H7 (cell line): ENCODE results near the gene DTD1. TPM values are rescaled to one million over a fixed set of nuclear protein-coding genes. Genes with fewer than 3 reads are reported as not detected.
"Not testable (repeated sequence)": the region's sequence is repeated elsewhere in the genome, so short reads cannot be mapped to it uniquely, and the experiment has no call there.

Source experiments
- DNase-seq: peaks from one replicate; pipeline ENCODE4 v3.0.0; 2012
- H3K27me3 ChIP-seq: 2 replicates; pipeline ENCODE4 v1.6.0; 2011; ENCODE audit warnings: mild to moderate bottlenecking, low read length; ENCODE audit not compliant: control insufficient read depth, insufficient read depth
- H3K36me3 ChIP-seq: replicated peaks from 2 replicates; pipeline ENCODE4 v1.5.1; 2011; ENCODE audit warnings: low read length; ENCODE audit not compliant: control insufficient read depth, insufficient read depth
- H3K4me3 ChIP-seq: 2 replicates; pipeline ENCODE4 v1.5.1; 2011; ENCODE audit warnings: low read depth, mild to moderate bottlenecking, control low read depth, low read length, moderate library complexity; ENCODE audit not compliant: insufficient read depth
- total RNA-seq: library from RNA; depleted of rRNA; stranded (reverse); fragments of >200 nt; shearing (Covaris generic); gene quantifications from 2 replicates; pipeline ENCODE4 v1.2.3, GENCODE V29; 2014

DTD1 gene
- total RNA-seq, 1 experiment from 2014 or later: 54.8 TPM

DNA sequence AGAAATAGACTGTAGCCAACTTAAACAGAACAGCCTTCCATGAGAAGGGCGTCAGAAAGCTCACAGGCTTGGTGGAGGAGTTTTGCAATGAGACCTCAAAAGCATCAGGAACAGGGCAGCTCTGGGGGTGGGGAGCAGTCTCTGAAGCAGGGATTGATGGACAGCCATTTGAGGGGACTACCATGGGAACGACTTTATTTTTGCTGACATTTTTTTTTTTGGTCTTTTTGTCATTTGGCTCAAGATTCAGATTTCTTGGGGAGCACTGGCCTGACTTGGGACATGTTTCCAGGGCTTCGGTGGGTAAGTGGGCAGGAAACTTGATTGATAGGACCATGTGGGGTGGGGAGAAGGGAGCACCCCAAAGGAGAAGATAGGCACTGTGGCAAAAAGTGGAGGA is 193.7 kb downstream of the DTD1 start:
- DNase-seq: no peak
- Histone ChIP-seq H3K4me3 (no peak overlapping the region), H3K27me3 (no peaks in the 10 kb centered on the region), H3K36me3 (no peaks in the 10 kb centered on the region)

GRCh38 chr20:18783385-18783959 is 195.6 kb downstream of the DTD1 start:
- Histone ChIP-seq H3K36me3 (no peaks in the 10 kb centered on the region), H3K27me3 (no peaks in the 10 kb centered on the region), H3K4me3 (no peak overlapping the region)
- DNase-seq: no peak

- not testable (repeated sequence) for H3K27me3 ChIP-seq, DNase-seq, H3K4me3 ChIP-seq, H3K36me3 ChIP-seq
Measured at GRCh38 chr20:18787046-18787445, 199.2 kb downstream of the DTD1 start.

DNA sequence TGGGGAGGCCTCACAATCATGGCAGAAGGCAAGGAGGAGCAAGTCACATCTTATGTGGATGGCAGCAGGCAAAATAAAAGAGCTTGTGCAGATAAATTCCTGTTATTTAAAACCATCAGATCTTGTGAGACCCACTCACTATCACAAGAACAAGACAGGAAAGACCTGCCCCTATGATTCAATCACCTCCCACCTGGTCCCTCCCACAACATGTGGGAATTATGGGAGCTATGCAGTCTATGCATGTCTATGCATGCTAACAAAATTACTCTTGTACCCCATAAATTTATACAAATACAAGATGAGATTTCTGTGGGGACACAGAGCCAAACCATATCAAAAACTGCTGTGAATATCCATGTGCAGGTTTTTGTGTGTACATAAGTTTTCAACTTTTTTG is 200.2 kb downstream of the DTD1 start:
- Histone ChIP-seq H3K36me3 (no peaks in the 10 kb centered on the region), H3K4me3 (no peak overlapping the region), H3K27me3 (no peaks in the 10 kb centered on the region)
- DNase-seq: no peak

DNA sequence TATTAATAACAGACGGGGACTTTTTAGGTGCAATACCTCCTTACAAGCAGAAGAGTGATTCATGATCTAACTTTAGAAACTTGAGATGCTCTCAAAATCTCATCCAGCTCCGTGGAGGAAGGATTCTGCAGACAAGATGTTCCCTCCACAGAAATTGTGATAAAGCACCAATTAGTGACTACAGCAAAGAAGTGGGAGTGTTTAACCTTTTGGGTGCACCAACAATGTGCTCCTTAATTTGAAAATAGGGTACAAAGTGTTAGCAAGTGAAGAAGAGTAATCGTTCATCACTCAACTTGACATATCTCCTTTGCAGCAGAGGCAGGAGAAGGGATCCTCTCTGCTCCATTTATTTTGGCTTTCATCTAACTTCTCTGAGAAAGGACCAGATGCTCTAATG is 202.9 kb downstream of the DTD1 start:
- H3K36me3 ChIP-seq: no peaks in the 10 kb centered on the region
- H3K27me3 ChIP-seq: no peaks in the 10 kb centered on the region
- H3K4me3 ChIP-seq: no peak overlapping the region
- DNase-seq: no peak

DNA sequence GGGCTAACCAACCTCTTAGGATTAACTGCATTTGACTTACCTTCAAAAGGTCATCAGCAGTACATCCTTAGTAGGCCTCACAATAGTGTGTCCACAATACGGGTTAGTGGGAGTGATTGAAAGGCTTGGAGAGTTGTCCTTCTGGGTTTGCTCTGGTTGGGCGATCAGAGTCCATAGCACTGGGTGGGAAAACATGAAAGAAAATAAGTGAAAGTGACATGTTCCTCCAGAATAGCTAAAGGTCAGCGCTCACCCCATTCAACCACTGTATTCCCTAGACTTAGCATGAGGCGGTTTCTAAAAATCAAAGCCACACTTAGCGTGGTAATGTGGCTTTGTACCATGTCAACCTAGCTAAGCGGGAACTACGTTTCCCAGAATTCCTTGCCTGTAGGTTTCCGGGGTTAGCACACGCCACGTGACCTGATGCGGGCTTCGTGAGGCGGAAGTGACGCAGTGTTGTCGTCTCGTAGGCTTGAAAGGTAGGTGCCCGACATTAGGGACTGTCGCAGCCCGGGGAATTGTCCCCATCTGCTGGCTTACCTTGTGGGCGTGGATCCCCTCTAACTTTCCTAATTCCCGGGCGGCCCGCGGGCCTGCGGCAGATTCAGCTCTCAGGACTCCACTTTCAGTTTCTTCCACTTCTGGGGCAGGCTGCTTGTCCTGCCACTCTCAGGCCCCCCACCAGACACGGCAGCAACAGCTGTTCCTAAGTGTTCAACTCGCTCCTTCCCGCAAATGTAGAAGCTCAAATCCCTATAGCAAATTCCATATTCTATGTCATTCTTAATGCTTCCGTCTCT is 206.0 kb downstream of the DTD1 start:
- DNase-seq: peak; percentile 78
- Histone ChIP-seq H3K4me3 (peak overlapping the region; percentile 61), H3K36me3 (no peaks in the 10 kb centered on the region), H3K27me3 (no peaks in the 10 kb centered on the region; the same call in 1 of the 2 replicates)

GRCh38 chr20:18794428-18794787 is 206.6 kb downstream of the DTD1 start:
- H3K4me3 ChIP-seq: peak overlapping the region; percentile 61
- no peak for DNase-seq
- no peaks in the 10 kb centered on the region for H3K36me3 ChIP-seq
- H3K27me3 ChIP-seq: no peaks in the 10 kb centered on the region; the same call in 1 of the 2 replicates

DNA sequence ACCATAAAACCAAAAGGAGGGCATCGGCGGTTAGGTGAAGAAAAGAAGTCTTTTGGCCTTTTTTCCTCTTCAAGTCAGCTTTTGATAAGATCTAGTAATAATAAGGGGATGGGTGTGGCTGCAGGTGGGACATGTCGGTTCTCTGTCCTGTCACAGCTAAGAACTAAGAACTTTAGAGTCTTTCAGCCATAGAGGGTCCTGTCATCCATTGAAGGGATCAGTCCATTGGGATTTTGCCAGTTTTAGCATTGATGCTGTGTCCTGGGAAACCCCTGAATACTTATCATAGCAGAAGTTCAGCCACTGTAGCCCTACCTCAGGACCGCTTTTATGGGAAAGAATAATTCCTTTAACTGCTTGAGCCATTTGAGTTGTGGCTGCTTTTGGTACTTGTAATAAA is 207.5 kb downstream of the DTD1 start:
- Histone ChIP-seq H3K36me3 (no peaks in the 10 kb centered on the region), H3K4me3 (no peak overlapping the region), H3K27me3 (no peaks in the 10 kb centered on the region; the same call in 1 of the 2 replicates)
- DNase-seq: no peak

DNA sequence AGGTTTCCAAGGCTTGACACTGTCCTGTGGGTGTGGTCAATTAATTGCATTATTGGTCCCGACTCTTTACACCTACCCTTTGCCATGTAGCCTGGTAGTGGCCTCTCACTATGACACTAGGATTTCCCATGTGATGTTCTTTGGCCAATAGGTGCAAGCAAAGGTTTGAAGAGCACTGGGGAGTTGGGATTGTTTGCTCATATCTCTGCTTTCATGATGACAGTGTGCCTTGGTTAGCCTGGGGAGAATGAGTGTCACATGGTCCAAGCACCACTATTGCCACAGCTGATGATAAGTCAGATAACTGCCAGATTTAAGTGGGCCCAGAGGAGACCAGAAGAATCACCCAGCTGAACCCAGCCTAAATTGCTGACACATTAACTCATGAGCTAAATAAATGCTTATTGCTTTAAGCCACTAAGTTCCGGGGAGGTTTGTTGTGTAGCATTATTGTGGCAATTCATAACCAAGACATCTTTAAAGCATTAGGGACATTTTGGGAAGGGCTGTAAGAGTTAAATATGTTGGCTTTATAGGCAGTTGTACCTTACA is 208.5 kb downstream of the DTD1 start:
- no peak for DNase-seq
- Histone ChIP-seq H3K36me3 (no peaks in the 10 kb centered on the region), H3K27me3 (no peaks in the 10 kb centered on the region; the same call in 1 of the 2 replicates), H3K4me3 (no peak overlapping the region)

DNA sequence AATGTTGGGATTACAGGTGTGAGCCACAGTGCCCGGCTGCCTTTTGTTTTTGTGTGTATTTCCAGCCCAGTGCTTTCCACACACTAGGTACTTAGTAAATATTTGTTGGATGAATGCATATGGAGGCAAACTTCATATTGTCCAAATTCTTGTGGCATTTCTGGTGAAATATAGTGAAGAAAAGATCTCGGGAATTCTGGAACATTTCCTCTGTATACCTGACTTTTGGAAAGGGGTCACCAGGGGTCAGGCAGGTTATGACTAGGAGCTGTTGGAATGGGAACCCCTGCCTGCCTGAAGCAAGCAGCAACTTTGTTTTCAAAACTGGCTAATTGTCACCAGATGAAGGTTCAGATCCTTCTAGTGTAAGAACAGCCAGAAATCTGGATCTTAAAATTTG is 213.7 kb downstream of the DTD1 start:
- no peaks in the 10 kb centered on the region; the same call in 1 of the 2 replicates for H3K27me3 ChIP-seq
- H3K36me3 ChIP-seq: no peaks in the 10 kb centered on the region
- H3K4me3 ChIP-seq: no peak overlapping the region
- no peak for DNase-seq

GRCh38 chr20:18802012-18802634 is 214.3 kb downstream of the DTD1 start:
- Histone ChIP-seq H3K4me3 (no peak overlapping the region), H3K27me3 (no peaks in the 10 kb centered on the region; the same call in 1 of the 2 replicates)

DNA sequence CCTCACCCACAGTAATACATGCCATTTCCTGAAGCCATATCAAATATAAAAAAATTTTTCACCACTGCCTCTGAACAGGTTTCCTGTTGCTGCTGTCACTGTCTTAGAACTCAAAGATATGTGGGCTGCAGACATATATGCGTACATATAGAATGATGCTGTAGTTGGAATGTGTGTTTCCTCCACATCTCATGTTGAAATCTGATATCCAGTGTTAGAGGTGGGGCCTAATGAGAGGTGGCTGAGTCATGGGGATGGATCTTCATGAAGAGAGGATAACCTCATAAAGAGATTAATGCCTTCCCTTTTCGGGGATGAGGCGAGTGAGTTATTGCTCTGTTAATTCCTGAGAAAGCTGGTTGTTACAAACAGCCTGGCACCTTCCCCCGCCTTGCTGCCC is 218.0 kb downstream of the DTD1 start:
- no peak overlapping the region for H3K4me3 ChIP-seq
- no peaks in the 10 kb centered on the region for H3K36me3 ChIP-seq
- no peak for DNase-seq
- no peaks in the 10 kb centered on the region for H3K27me3 ChIP-seq

More at GRCh38 chr20:18802012-18802634, 214.3 kb downstream of the DTD1 start:
- H3K36me3 ChIP-seq: no peaks in the 10 kb centered on the region
- DNase-seq: no peak

DNA sequence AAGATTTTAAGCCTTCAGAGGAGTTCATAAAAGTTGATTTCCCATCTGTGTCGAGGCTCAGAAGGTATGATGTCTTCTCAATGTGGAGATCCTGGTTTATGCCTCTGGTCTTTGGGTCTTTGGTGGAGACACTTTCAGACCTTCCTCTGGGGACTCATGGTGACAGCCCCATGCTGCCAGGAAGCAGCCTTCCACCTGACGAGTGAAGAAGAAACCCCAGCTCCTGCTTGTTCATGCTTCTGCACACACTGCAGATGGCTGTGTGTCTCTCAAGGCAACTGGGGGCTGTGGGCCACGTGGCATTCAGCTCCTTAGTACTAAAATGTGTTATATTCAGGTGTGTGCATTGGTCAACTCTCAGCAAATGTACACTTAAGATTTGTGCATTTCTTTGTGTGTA is 220.9 kb downstream of the DTD1 start:
- Histone ChIP-seq H3K4me3 (no peak overlapping the region), H3K36me3 (no peaks in the 10 kb centered on the region), H3K27me3 (no peaks in the 10 kb centered on the region)
- DNase-seq: no peak

- H3K4me3 ChIP-seq: no peak overlapping the region
- DNase-seq: no peak
- no peaks in the 10 kb centered on the region for H3K36me3 ChIP-seq
- H3K27me3 ChIP-seq: no peaks in the 10 kb centered on the region
Measured at GRCh38 chr20:18811186-18811585, 223.3 kb downstream of the DTD1 start.

GRCh38 chr20:18811904-18812303 is 224.1 kb downstream of the DTD1 start:
- DNase-seq: no peak
- Histone ChIP-seq H3K27me3 (no peaks in the 10 kb centered on the region), H3K4me3 (no peak overlapping the region), H3K36me3 (no peaks in the 10 kb centered on the region)
